Pancreas (tissue), 10 donors: ENCODE data around the gene PALLD. TPM values are rescaled to one million over a fixed set of nuclear protein-coding genes. Genes with fewer than 3 reads are reported as not detected.

Source experiments
- ATAC-seq, 4 donors: fragments of 200-7000 bp; cut with Tn5 transposase; one replicate each; pipeline versions ENCODE4 v1.8.0 to v1.9.1; 2020; ENCODE audit warnings: mild to moderate bottlenecking in 4 of 4, moderate library complexity in 4 of 4
- DNase-seq, 6 donors: peaks; one replicate each; pipeline ENCODE4 v3.0.0-alpha.2; 2020
- FAIRE-seq: peaks from 2 replicates; lab custom pipeline; 2012; peaks lifted over from hg19 to GRCh38; lab: Jason Lieb, UNC
- H3K27ac ChIP-seq, 4 donors: fragments of 200-600 bp; sonication (generic); 1 replicate in 3 of 4; 2 replicates in 1 of 4; pipeline versions ENCODE4 v1.5.0 to v1.8.0; 2020
- H3K27me3 ChIP-seq, 4 donors: fragments of 200-600 bp; one replicate each; pipeline ENCODE4 v1.8.0; 2021
- H3K36me3 ChIP-seq, 3 donors: fragments of 200-600 bp; sonication (generic) in 1 of 3; one replicate each; pipeline versions ENCODE4 v1.5.0 to v1.8.0; 2020 to 2021
- H3K4me1 ChIP-seq, 3 donors: fragments of 200-600 bp; one replicate each; pipeline ENCODE4 v1.8.0; 2021
- H3K4me3 ChIP-seq, 4 donors: fragments of 200-600 bp; sonication (generic) in 2 of 4; one replicate each; pipeline versions ENCODE4 v1.5.0 to v1.8.0; 2020 to 2021
- H3K9me3 ChIP-seq, 4 donors: fragments of 200-600 bp; one replicate each; pipeline ENCODE4 v1.8.0; 2021
- CTCF ChIP-seq, 4 donors: fragments of 200-600 bp; sonication (generic) in 3 of 4; IDR thresholded peaks; one replicate each; pipeline versions ENCODE4 v1.5.0 to v1.8.0; 2021; ENCODE audit warnings: antibody characterized with exemption in 4 of 4
- WGBS, 2 donors: extraction: QIAGEN DNeasy Blood & Tissue Kit; methylation state at CpG; one replicate each; pipeline ENCODE4 v1.1.7; 2013; 5-methylcytosine and 5-hydroxymethylcytosine counted together
- intact Hi-C, 3 donors: fragments of 100-400 bp; cut with DNase I; formaldehyde crosslinking; loops; one replicate each; pipeline versions ENCODE4 v1.11.1 to v1.14.2; 2022
- polyA plus RNA-seq, 2 donors: library from polyadenylated mRNA; stranded (reverse); fragments of 200-250 nt; gene quantifications; one replicate each; pipeline ENCODE4 v1.2.3, GENCODE V29; 2013
- total RNA-seq, 6 donors: library from RNA; stranded (reverse); fragmentation: NEBNext Ultra II Directional in 4 of 6; extraction: Animal tissue kit (Norgen Biotek cat#: 25700) in 4 of 6; gene quantifications; one replicate each; pipeline versions ENCODE4 v1.2.1 to v1.2.4, GENCODE V29; 2021 to 2023
- donor health status: healthy with polysubstance abuse.
- donor health status: DM: no; HTN: no; CAD: no; lungs with moderate emphysema.
- donor health status: DM: no; HTN: no; CAD: no.
- donor health status: control.
- donor health status: control.
- donor health status: Bipolar disorder and iron deficiency.
- donor health status: DM: yes; HTN: yes; CAD: no.
- donor health status: DM: no; HTN: no; CAD: no.
- donor health status: DM: no; HTN: no; CAD: no.
- donor health status: DM: yes; HTN: yes; CAD: no.

PALLD gene
- total and polyA plus RNA-seq, 8 donors = 4.4 to 44.2 (median 14.1) TPM

- FAIRE-seq = no peak
- Histone ChIP-seq H3K4me3 (no peak overlapping the region), H3K27ac (no peak overlapping the region), H3K4me1 (no peaks in the 10 kb centered on the region), H3K36me3 (no peaks in the 10 kb centered on the region), H3K9me3 (no peaks in the 10 kb centered on the region), H3K27me3 (no peaks in the 10 kb centered on the region)
- no peak for TF ChIP-seq CTCF (IDR thresholded peaks at IDR 0.05)
- WGBS, 2 donors = 78 to 81% methylated on average over 5 of the region's 5 CpGs
- DNase-seq = no peak
- intact Hi-C loops = no loop called here
- no peak for ATAC-seq
Observed at GRCh38 chr4:168550064-168550766, 53.4 kb downstream of the PALLD start.

GRCh38 chr4:168551211-168551610 lies 54.4 kb downstream of the PALLD start:
- FAIRE-seq = no peak
- H3K9me3 ChIP-seq = no peaks in the 10 kb centered on the region

GRCh38 chr4:168551945-168552695 lies 55.3 kb downstream of the PALLD start:
- 65 to 71% methylated on average over 2 of the region's 2 CpGs for WGBS, 2 donors
- ATAC-seq (no peak), DNase-seq (no peak), FAIRE-seq (no peak)
- H3K4me3 ChIP-seq = no peak overlapping the region
- TF ChIP-seq CTCF (IDR thresholded peaks at IDR 0.05) = no peak
- H3K36me3 ChIP-seq = no peaks in the 10 kb centered on the region
- intact Hi-C loops = no loop called here
- H3K9me3 ChIP-seq = no peaks in the 10 kb centered on the region
- no peaks in the 10 kb centered on the region for H3K4me1 ChIP-seq
- H3K27ac ChIP-seq = no peak overlapping the region
- no peaks in the 10 kb centered on the region for H3K27me3 ChIP-seq

More at GRCh38 chr4:168551211-168551610, 54.4 kb downstream of the PALLD start:
- intact Hi-C loops = no loop called here
- Histone ChIP-seq H3K4me3 (no peak overlapping the region), H3K27me3 (no peaks in the 10 kb centered on the region), H3K36me3 (no peaks in the 10 kb centered on the region), H3K27ac (no peak overlapping the region), H3K4me1 (no peaks in the 10 kb centered on the region)
- TF ChIP-seq CTCF (IDR thresholded peaks at IDR 0.05) = no peak
- DNase-seq = no peak
- 79 to 91% methylated on average over 1 of the region's 1 CpG for WGBS, 2 donors
- ATAC-seq = no peak

- Histone ChIP-seq H3K27ac (no peak overlapping the region), H3K27me3 (no peaks in the 10 kb centered on the region), H3K4me3 (no peak overlapping the region), H3K9me3 (no peaks in the 10 kb centered on the region), H3K4me1 (no peaks in the 10 kb centered on the region), H3K36me3 (no peaks in the 10 kb centered on the region)
- 76 to 87% methylated on average over 8 of the region's 8 CpGs for WGBS, 2 donors
- TF ChIP-seq CTCF (IDR thresholded peaks at IDR 0.05) = no peak
- intact Hi-C loops = no loop called here
- DNase-seq (no peak), FAIRE-seq (no peak), ATAC-seq (no peak)
Observed at GRCh38 chr4:168553714-168554370, 57.0 kb downstream of the PALLD start.
